Epithelial cell of esophagus (primary cell): Measurements from ENCODE around the gene DDX5.
A peak's percentile ranks its signal among the peaks of the same experiment; 100 is the strongest.

Experiments
- DNase-seq: peaks from one replicate; pipeline ENCODE4 v3.0.0; 2010; ENCODE audit warnings: low read depth
- H3K4me3 ChIP-seq: 2 replicates; pipeline ENCODE4 v1.5.1; 2011; ENCODE audit warnings: mild to moderate bottlenecking, low read length, control low read depth
- CTCF ChIP-seq: IDR thresholded peaks from 2 replicates; pipeline ENCODE4 v1.5.1; 2011; ENCODE audit warnings: low read depth, mild to moderate bottlenecking, low read length, control low read depth, inconsistent platforms; ENCODE audit not compliant: insufficient read depth; ENCODE audit errors: missing control alignments

Gene DDX5

GRCh38 chr17:64506201-64506575 is at the start of gene DDX5:
Gene DDX5, minus strand, starts transcription at chr17:64506289. Its CDS starts 170 bp downstream, at chr17:64506119.
- no peak for TF ChIP-seq CTCF

GRCh38 chr17:64555281-64555680 is 49.2 kb upstream of the DDX5 start:
- no peak for TF ChIP-seq CTCF
- H3K4me3 ChIP-seq, result no peak overlapping the region
- no peak for DNase-seq

More at GRCh38 chr17:64506201-64506575, at the start of gene DDX5:
- no peak for DNase-seq
- peak within 1 kb of the TSS; percentile 93 for H3K4me3 ChIP-seq

- H3K4me3 ChIP-seq, result no peak overlapping the region
- TF ChIP-seq CTCF, result no peak
- no peak for DNase-seq
Observed at GRCh38 chr17:64554028-64554637, 48.0 kb upstream of the DDX5 start.

- no peak for DNase-seq
- no peak for TF ChIP-seq CTCF
- H3K4me3 ChIP-seq, result no peak overlapping the region
Observed at GRCh38 chr17:64551461-64551860, 45.4 kb upstream of the DDX5 start.

GRCh38 chr17:64547319-64547718 is 41.2 kb upstream of the DDX5 start:
- H3K4me3 ChIP-seq, result no peak overlapping the region
- no peak for DNase-seq
- TF ChIP-seq CTCF, result no peak

- no peak for TF ChIP-seq CTCF
- no peak overlapping the region for H3K4me3 ChIP-seq
- no peak for DNase-seq
Observed at GRCh38 chr17:64546716-64547115, 40.6 kb upstream of the DDX5 start.

DNA sequence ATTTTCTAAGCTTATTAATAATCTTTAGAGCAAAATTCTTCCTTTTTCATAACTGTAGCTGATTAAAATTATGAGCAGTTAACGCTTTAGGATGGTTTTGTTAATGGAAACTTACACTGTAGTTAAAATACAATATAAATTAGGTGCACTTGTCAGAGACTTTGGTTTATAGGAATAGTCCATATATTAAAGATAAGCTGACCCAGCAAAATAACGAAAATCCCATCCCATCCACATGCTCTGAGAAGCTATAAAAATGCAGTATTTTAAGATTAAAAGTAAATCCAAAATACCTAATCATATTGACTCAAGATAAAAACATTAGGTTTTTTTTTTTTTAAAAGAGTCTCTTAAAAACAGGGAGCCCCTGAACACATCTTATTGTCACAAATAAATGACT is 38.7 kb upstream of the DDX5 start:
- DNase-seq, result no peak
- no peak overlapping the region for H3K4me3 ChIP-seq
- no peak for TF ChIP-seq CTCF
